Vagina (tissue), 2 donors: ENCODE data around the gene CHAF1A. TPM values are rescaled to one million over a fixed set of nuclear protein-coding genes. Genes with fewer than 3 reads are reported as not detected.

Experiments used
- DNase-seq, 2 donors: peaks; one replicate each; pipeline ENCODE4 v3.0.0-alpha.2; 2017; ENCODE audit errors: extremely low spot score in 2 of 2
- H3K27ac ChIP-seq: fragments of 200-600 bp; sonication (generic); one replicate; pipeline ENCODE4 v1.5.1; 2019
- H3K27me3 ChIP-seq: fragments of 200-600 bp; sonication (generic); one replicate; pipeline ENCODE4 v1.5.1; 2019
- H3K36me3 ChIP-seq, 2 donors: fragments of 200-600 bp; sonication (generic); one replicate each; pipeline ENCODE4 v1.5.1; 2017 to 2019
- H3K4me1 ChIP-seq: fragments of 200-600 bp; sonication (generic); one replicate; pipeline ENCODE4 v1.5.1; 2019
- H3K4me3 ChIP-seq, 2 donors: fragments of 200-600 bp; sonication (generic); 1 replicate in 1 of 2; 2 replicates in 1 of 2; pipeline ENCODE4 v1.5.1; 2016 to 2019
- H3K9me3 ChIP-seq: fragments of 200-600 bp; sonication (generic); one replicate; pipeline ENCODE4 v1.5.1; 2019
- CTCF ChIP-seq, 3 experiments: fragments of 450-650 bp in 2 of 3; fragments of 200-600 bp in 1 of 3; sonication (generic) in 1 of 3; IDR thresholded peaks; one replicate each; pipeline ENCODE4 v1.5.1; 2017 to 2019; ENCODE audit warnings: antibody characterized with exemption in 3 of 3, mild to moderate bottlenecking in 2 of 3, moderate library complexity in 2 of 3
- POLR2A ChIP-seq, 2 donors: fragments of 450-650 bp; IDR thresholded peaks; one replicate each; pipeline ENCODE4 v1.6.1; 2017; ENCODE audit warnings: antibody characterized with exemption in 2 of 2, mild to moderate bottlenecking in 2 of 2, moderate library complexity in 2 of 2
- POLR2AphosphoS5 ChIP-seq, 2 donors: sonication (generic); formaldehyde crosslinking; IDR thresholded peaks; one replicate each; pipeline ENCODE4 v1.9.0; 2017; ENCODE audit warnings: antibody characterized with exemption in 2 of 2, mild to moderate bottlenecking in 2 of 2, low read depth in 1 of 2; ENCODE audit not compliant: insufficient read depth in 1 of 2
- intact Hi-C: fragments of 100-400 bp; cut with DNase I; formaldehyde crosslinking; loops from one replicate; pipeline ENCODE4 v1.15.1; 2023
- total RNA-seq: library from RNA; depleted of rRNA; stranded (reverse); fragments of >200 nt; gene quantifications from one replicate; pipeline ENCODE4 v1.2.3, GENCODE V29; 2016

Gene CHAF1A
- total RNA-seq, 1 donor from 2014 or later = 21.4 TPM

DNA sequence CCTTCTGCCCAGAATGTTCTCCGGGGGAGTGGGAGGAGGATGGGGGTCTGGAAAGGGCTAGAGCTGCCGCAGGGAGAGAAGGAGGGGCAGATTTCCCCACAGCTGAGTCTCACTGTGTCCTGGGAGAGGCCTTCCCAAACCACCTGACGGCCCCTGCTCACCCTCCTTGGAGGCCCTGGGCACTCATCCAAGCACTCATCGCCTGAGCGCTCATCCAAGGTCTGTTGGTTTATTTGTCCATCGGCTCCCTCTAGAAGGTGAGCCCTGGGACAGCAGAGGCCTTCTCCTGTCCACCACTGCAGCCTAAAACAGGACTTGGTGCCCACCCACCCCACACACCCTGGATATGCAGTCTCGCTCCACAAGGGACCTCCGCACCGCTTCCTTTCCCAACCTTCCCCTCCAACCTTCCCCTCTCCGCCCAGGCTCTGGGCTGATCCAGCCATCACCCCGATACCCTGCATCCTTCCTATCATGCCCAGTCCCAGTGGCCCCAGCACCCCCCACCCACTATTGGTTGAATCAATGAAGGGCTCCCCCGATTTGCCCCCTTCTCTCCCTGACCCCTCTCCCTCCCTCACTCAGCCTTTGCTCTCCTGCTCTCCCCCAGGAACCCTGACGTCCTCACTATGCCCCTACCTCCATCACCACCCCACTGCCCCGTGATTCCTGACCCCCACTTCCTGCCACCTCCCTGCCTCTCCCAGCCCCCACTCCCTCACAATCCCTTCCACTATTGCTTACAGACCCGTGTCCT lies 53.5 kb downstream of the CHAF1A start:
- Histone ChIP-seq H3K27me3 (no peaks in the 10 kb centered on the region), H3K27ac (peak overlapping the region; percentile 86), H3K36me3 (peaks cover 0 to 27% of the 10 kb centered on the region in 2 donors), H3K4me3 (peak overlapping the region; percentile 74 to 87), H3K9me3 (no peaks in the 10 kb centered on the region), H3K4me1 (peaks cover 33% of the 10 kb centered on the region)
- intact Hi-C loops = loop anchor here (2.0 kb wide), 1 partner anchor 55 kb away; the partner anchor contains the start of gene SH3GL1
- no peak for DNase-seq
- TF ChIP-seq POLR2AphosphoS5 (IDR thresholded peaks at IDR 0.05; ENCODE audit: insufficient read depth in 1 of 2, low read depth in 1 of 2) (peak in 1 of 2 donors; percentile 44), CTCF (IDR thresholded peaks at IDR 0.05) (no peak), POLR2A (IDR thresholded peaks at IDR 0.05) (no peak)

GRCh38 chr19:4456476-4456842 lies 54.0 kb downstream of the CHAF1A start:
- Histone ChIP-seq H3K9me3 (no peaks in the 10 kb centered on the region), H3K27ac (peak overlapping the region; percentile 86), H3K4me1 (peaks cover 33% of the 10 kb centered on the region), H3K36me3 (peaks cover 0 to 22% of the 10 kb centered on the region in 2 donors), H3K4me3 (peak overlapping the region; percentile 74 to 87), H3K27me3 (no peaks in the 10 kb centered on the region)
- DNase-seq = no peak
- intact Hi-C loops = loop anchor here (2.0 kb wide), 1 partner anchor 56 kb away; the partner anchor contains the start of gene SH3GL1
- TF ChIP-seq CTCF (IDR thresholded peaks at IDR 0.05) (no peak), POLR2AphosphoS5 (IDR thresholded peaks at IDR 0.05; ENCODE audit: insufficient read depth in 1 of 2, low read depth in 1 of 2) (peak in 1 of 2 donors; percentile 9)

- H3K4me3 ChIP-seq = peak overlapping the region; percentile 74 to 87
- TF ChIP-seq POLR2A (IDR thresholded peaks at IDR 0.05) = peak in 1 of 2 donors; percentile 11
- no peak for TF ChIP-seq CTCF (IDR thresholded peaks at IDR 0.05)
- peak in 1 of 2 donors; percentile 58 for TF ChIP-seq POLR2AphosphoS5 (IDR thresholded peaks at IDR 0.05; ENCODE audit: insufficient read depth in 1 of 2, low read depth in 1 of 2)
- peaks cover 0 to 16% of the 10 kb centered on the region in 2 donors for H3K36me3 ChIP-seq
- peak overlapping the region; percentile 86 for H3K27ac ChIP-seq
- intact Hi-C loops = loop anchor here (2.0 kb wide), 1 partner anchor 56 kb away; the partner anchor contains the start of gene SH3GL1
- no peaks in the 10 kb centered on the region for H3K9me3 ChIP-seq
- DNase-seq = no peak
- peaks cover 33% of the 10 kb centered on the region for H3K4me1 ChIP-seq
- H3K27me3 ChIP-seq = no peaks in the 10 kb centered on the region
These were observed 54.6 kb downstream of the CHAF1A start for GRCh38 chr19:4456843-4457653.

DNA sequence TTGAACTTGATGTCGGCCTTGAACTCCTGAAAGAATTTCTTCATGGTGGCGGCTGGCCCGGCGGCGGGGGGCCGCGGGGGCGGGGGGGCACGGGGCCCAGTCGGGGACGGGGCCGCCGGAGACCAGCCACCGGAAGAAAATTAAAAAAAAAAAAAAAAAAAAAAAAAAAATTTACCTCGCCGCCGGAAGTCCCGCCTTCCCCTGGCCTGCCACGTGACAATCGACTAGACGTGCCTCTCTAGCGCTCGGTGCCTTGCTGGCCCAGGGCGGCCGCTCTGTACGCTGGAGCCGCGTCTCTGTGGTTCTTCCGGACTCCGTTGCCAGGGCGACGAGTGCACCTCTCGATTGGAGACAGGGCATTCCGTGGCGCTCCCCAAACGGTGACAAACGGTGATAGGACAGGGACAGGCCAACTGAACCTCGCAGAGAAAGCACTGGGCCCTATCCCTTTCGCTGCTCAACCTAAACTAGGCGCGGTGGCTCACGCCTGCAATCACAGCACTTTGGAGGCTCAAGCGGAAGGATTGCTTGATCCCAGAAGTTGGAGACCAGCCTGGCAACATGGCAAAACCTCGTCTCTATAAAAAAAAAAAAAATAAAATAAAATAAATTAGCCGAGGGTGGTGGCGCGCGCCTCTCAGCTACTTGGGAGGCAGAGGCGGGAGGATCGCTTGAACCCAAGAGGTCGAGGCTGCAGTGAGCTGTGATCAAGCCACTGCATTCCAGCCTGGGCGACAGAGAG lies 55.4 kb downstream of the CHAF1A start, which contains the start of gene UBXN6:
Gene UBXN6, minus strand, starts transcription at position 141 of the 742 bp plus-strand sequence. Its CDS starts 97 bp downstream, at position 44.
- H3K36me3 ChIP-seq = peaks cover 0 to 8% of the 10 kb centered on the region in 2 donors
- H3K27me3 ChIP-seq = no peaks in the 10 kb centered on the region
- peak in 1 of 2 donors; percentile 98 for DNase-seq
- H3K27ac ChIP-seq = peak within 1 kb of the TSS; percentile 86
- intact Hi-C loops = loop anchor here (2.0 kb wide), 1 partner anchor 57 kb away; the partner anchor contains the start of gene SH3GL1
- H3K4me1 ChIP-seq = peaks cover 33% of the 10 kb centered on the region
- H3K9me3 ChIP-seq = no peaks in the 10 kb centered on the region
- peak within 1 kb of the TSS; percentile 74 to 87 for H3K4me3 ChIP-seq
- TF ChIP-seq POLR2AphosphoS5 (IDR thresholded peaks at IDR 0.05; ENCODE audit: insufficient read depth in 1 of 2, low read depth in 1 of 2) (peak; percentile 56 to 85), POLR2A (IDR thresholded peaks at IDR 0.05) (no peak), CTCF (IDR thresholded peaks at IDR 0.05) (peak in 1 of 3 experiments; percentile 6)
